ENCODE measurements around the gene TMEM203. TPM values are rescaled to one million over a fixed set of nuclear protein-coding genes. Genes with fewer than 3 reads are reported as not detected.

The TMEM203 gene
- total RNA-seq, 2 experiments from 2014 or later = 42.9 to 58.2 TPM

- POLR2A ChIA-PET = interaction anchor here (1.0 kb wide), 1 partner anchor 32 kb away, joined by 6 read pairs; no protein-coding TSS in a partner anchor
- H3K9me3 ChIP-seq (ENCODE audit: low read length) = no peaks in the 10 kb centered on the region
- no peak overlapping the region for H2AFZ ChIP-seq (ENCODE audit: low read length)
- H3K4me2 ChIP-seq (ENCODE audit: low read length) = no peak overlapping the region
- DNase-seq (ENCODE audit: low spot score) = no peak
- H3K4me1 ChIP-seq (ENCODE audit: insufficient read depth, low read length, poor library complexity, severe bottlenecking) = peaks cover 15% of the 10 kb centered on the region
- CTCF ChIA-PET (ENCODE audit: unreplicated experiment) = no interaction called here
- H3K4me3 ChIP-seq (ENCODE audit: low read depth, low read length, poor library complexity, severe bottlenecking) = no peak overlapping the region
- H3K9me2 ChIP-seq (ENCODE audit: insufficient read depth, low read length) = no peaks in the 10 kb centered on the region
- TF ChIP-seq EZH2phosphoT487 (IDR thresholded peaks at IDR 0.05; ENCODE audit: borderline replicate concordance, low read depth, low read length) = no peak
- TF ChIP-seq, protein P1, sequence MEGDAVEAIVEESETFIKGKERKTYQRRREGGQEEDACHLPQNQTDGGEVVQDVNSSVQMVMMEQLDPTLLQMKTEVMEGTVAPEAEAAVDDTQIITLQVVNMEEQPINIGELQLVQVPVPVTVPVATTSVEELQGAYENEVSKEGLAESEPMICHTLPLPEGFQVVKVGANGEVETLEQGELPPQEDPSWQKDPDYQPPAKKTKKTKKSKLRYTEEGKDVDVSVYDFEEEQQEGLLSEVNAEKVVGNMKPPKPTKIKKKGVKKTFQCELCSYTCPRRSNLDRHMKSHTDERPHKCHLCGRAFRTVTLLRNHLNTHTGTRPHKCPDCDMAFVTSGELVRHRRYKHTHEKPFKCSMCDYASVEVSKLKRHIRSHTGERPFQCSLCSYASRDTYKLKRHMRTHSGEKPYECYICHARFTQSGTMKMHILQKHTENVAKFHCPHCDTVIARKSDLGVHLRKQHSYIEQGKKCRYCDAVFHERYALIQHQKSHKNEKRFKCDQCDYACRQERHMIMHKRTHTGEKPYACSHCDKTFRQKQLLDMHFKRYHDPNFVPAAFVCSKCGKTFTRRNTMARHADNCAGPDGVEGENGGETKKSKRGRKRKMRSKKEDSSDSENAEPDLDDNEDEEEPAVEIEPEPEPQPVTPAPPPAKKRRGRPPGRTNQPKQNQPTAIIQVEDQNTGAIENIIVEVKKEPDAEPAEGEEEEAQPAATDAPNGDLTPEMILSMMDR (conservative IDR thresholded peaks at IDR 0.05; ENCODE audit: low read length) = no peak
- H3K27ac ChIP-seq (ENCODE audit: low read depth, low read length, poor library complexity, severe bottlenecking) = no peak overlapping the region
- H3K79me2 ChIP-seq (ENCODE audit: insufficient read depth, low read depth, low read length) = peaks cover 16% of the 10 kb centered on the region
- H3K36me3 ChIP-seq (ENCODE audit: insufficient read depth, low read length) = peaks cover 67% of the 10 kb centered on the region
- intact Hi-C loops (cut with micrococcal nuclease; ENCODE audit: unreplicated experiment) = no loop called here
- peaks cover 6% of the 10 kb centered on the region; the same call in 1 of the 2 replicates for H4K20me1 ChIP-seq (ENCODE audit: insufficient read depth, low read length)
- no TSS peak for BruUV-seq (replicated peaks)
Observed at GRCh38 chr9:137182836-137183235, 22.6 kb downstream of the TMEM203 start.

DNA sequence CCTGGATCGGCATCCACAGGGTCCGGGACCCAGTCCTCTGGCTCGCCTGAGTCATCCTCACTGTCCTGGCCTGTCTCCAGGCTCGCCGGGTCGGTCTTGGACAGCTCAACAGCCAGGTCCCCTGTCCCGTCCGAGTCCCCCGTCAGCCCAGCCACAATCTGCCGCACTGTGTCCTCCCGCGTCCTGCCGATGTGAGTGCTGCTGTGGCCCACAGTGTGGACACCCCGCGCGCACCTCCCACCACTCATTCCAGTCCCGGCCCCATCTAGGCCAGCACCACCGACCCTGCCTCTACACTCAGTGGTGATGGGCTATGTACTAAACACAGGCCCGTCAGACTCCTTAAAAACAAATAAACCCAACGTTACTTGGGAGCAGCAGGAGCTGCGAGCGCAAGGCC, 23.8 kb downstream of the TMEM203 start:
- H3K79me2 ChIP-seq (ENCODE audit: insufficient read depth, low read depth, low read length) = peaks cover 4% of the 10 kb centered on the region; the same call in 1 of the 2 replicates
- peaks cover 71% of the 10 kb centered on the region for H3K36me3 ChIP-seq (ENCODE audit: insufficient read depth, low read length)
- no peak overlapping the region for H2AFZ ChIP-seq (ENCODE audit: low read length)
- ChIA-PET POLR2A (no interaction called here), CTCF (ENCODE audit: unreplicated experiment) (no interaction called here)
- H3K9me2 ChIP-seq (ENCODE audit: insufficient read depth, low read length) = no peaks in the 10 kb centered on the region
- no peak for DNase-seq (ENCODE audit: low spot score)
- no peak overlapping the region for H3K4me3 ChIP-seq (ENCODE audit: low read depth, low read length, poor library complexity, severe bottlenecking)
- no peaks in the 10 kb centered on the region for H3K9me3 ChIP-seq (ENCODE audit: low read length)
- no peak overlapping the region for H3K27ac ChIP-seq (ENCODE audit: low read depth, low read length, poor library complexity, severe bottlenecking)
- TF ChIP-seq, protein P1 (conservative IDR thresholded peaks at IDR 0.05; ENCODE audit: low read length) = no peak
- TF ChIP-seq EZH2phosphoT487 (IDR thresholded peaks at IDR 0.05; ENCODE audit: borderline replicate concordance, low read depth, low read length) = no peak
- H4K20me1 ChIP-seq (ENCODE audit: insufficient read depth, low read length) = no peaks in the 10 kb centered on the region; the same call in 1 of the 2 replicates
- no peak overlapping the region for H3K4me2 ChIP-seq (ENCODE audit: low read length)
- no TSS peak for BruUV-seq (replicated peaks)
- intact Hi-C loops (cut with micrococcal nuclease; ENCODE audit: unreplicated experiment) = no loop called here
- H3K4me1 ChIP-seq (ENCODE audit: insufficient read depth, low read length, poor library complexity, severe bottlenecking) = peaks cover 5% of the 10 kb centered on the region

DNA sequence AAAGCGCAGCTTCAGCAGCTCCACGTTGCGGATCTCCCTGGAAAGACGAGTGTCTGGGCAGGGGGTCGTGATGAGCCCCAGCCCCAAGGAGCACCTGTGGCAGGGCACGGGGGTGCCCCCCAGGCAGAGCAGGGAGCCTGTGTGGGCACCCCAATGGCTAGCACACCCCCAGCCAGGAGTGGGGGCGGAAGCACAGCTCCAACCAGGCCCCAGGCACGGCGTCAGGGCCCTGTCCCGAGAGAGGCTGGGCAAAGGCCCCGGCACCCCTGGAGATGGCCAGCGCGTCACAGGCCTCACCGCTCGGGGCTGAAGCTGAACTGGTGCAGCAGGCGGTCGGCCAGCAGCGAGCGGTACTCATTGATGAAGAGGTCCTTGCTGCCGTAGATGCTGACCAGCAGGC, 25.0 kb downstream of the TMEM203 start:
- no peak for TF ChIP-seq EZH2phosphoT487 (IDR thresholded peaks at IDR 0.05; ENCODE audit: borderline replicate concordance, low read depth, low read length)
- TF ChIP-seq, protein P1 (conservative IDR thresholded peaks at IDR 0.05; ENCODE audit: low read length) = no peak
- ChIA-PET POLR2A (no interaction called here), CTCF (ENCODE audit: unreplicated experiment) (no interaction called here)
- intact Hi-C loops (cut with micrococcal nuclease; ENCODE audit: unreplicated experiment) = no loop called here
- Histone ChIP-seq H3K9me3 (ENCODE audit: low read length) (no peaks in the 10 kb centered on the region), H3K27ac (ENCODE audit: low read depth, low read length, poor library complexity, severe bottlenecking) (no peak overlapping the region), H3K4me2 (ENCODE audit: low read length) (no peak overlapping the region), H3K79me2 (ENCODE audit: insufficient read depth, low read depth, low read length) (no peaks in the 10 kb centered on the region), H4K20me1 (ENCODE audit: insufficient read depth, low read length) (no peaks in the 10 kb centered on the region; the same call in 1 of the 2 replicates), H3K4me3 (ENCODE audit: low read depth, low read length, poor library complexity, severe bottlenecking) (no peak overlapping the region), H2AFZ (ENCODE audit: low read length) (no peak overlapping the region), H3K9me2 (ENCODE audit: insufficient read depth, low read length) (no peaks in the 10 kb centered on the region), H3K36me3 (ENCODE audit: insufficient read depth, low read length) (peaks cover 62% of the 10 kb centered on the region), H3K4me1 (ENCODE audit: insufficient read depth, low read length, poor library complexity, severe bottlenecking) (no peaks in the 10 kb centered on the region)
- no peak for DNase-seq (ENCODE audit: low spot score)
- no TSS peak for BruUV-seq (replicated peaks)
